ENCODE measurements around the gene P3H2. TPM values are rescaled to one million over a fixed set of nuclear protein-coding genes. Genes with fewer than 3 reads are reported as not detected.

P3H2 gene
- total RNA-seq, 2 donors from 2014 or later: 285 to 322 TPM

GRCh38 chr3:189947068-189947467 is 173.6 kb downstream of the P3H2 start:
- Histone ChIP-seq H3K4me3 (ENCODE audit: low read length) (no peak overlapping the region), H3K4me1 (ENCODE audit: control insufficient read depth, insufficient read depth, low read length) (peaks cover 4% of the 10 kb centered on the region), H3K27ac (ENCODE audit: low read depth, low read length) (no peak overlapping the region), H3K9ac (ENCODE audit: extremely low read depth, low read length, poor library complexity, severe bottlenecking) (no peak overlapping the region), H3K36me3 (ENCODE audit: control insufficient read depth, insufficient read depth, low read length) (no peaks in the 10 kb centered on the region), H3K9me3 (ENCODE audit: control insufficient read depth, low read length) (no peaks in the 10 kb centered on the region), H3K27me3 (ENCODE audit: control insufficient read depth, insufficient read depth, low read length, poor library complexity, severe bottlenecking) (no peaks in the 10 kb centered on the region)
- Mint-ChIP-seq H3K4me3 (no peak overlapping the region), H3K27me3 (ENCODE audit: insufficient read depth) (peaks cover 3% of the 10 kb centered on the region), H3K27ac (no peak overlapping the region), H3K9me3 (no peaks in the 10 kb centered on the region), H3K36me3 (ENCODE audit: low read depth) (no peaks in the 10 kb centered on the region), H3K4me1 (peaks cover 10% of the 10 kb centered on the region)
- WGBS, 2 experiments (ENCODE audit: insufficient coverage in 1 of 2, insufficient read length in 1 of 2): 95% methylated on average over 2 to 4 of the region's 4 CpGs
- no peak for TF ChIP-seq CTCF (conservative IDR thresholded peaks at IDR 0.05)
- DNase-seq: no peak

- DNase-seq: no peak
- H3K27ac ChIP-seq (ENCODE audit: low read depth, low read length): no peak overlapping the region
- peaks cover 18% of the 10 kb centered on the region for H3K4me1 Mint-ChIP-seq
- H3K36me3 Mint-ChIP-seq (ENCODE audit: low read depth): no peaks in the 10 kb centered on the region
- H3K27me3 Mint-ChIP-seq (ENCODE audit: insufficient read depth): peaks cover 3% of the 10 kb centered on the region
- no peak overlapping the region for H3K4me3 ChIP-seq (ENCODE audit: low read length)
- H3K9ac ChIP-seq (ENCODE audit: extremely low read depth, low read length, poor library complexity, severe bottlenecking): no peak overlapping the region
- H3K9me3 ChIP-seq (ENCODE audit: control insufficient read depth, low read length): no peaks in the 10 kb centered on the region
- 95 to 97% methylated on average over 6 of the region's 6 CpGs for WGBS, 2 experiments (ENCODE audit: insufficient coverage in 1 of 2, insufficient read length in 1 of 2)
- no peak for TF ChIP-seq CTCF (conservative IDR thresholded peaks at IDR 0.05)
- H3K4me3 Mint-ChIP-seq: no peak overlapping the region
- no peaks in the 10 kb centered on the region for H3K27me3 ChIP-seq (ENCODE audit: control insufficient read depth, insufficient read depth, low read length, poor library complexity, severe bottlenecking)
- H3K36me3 ChIP-seq (ENCODE audit: control insufficient read depth, insufficient read depth, low read length): no peaks in the 10 kb centered on the region
- H3K9me3 Mint-ChIP-seq: no peaks in the 10 kb centered on the region
- H3K27ac Mint-ChIP-seq: no peak overlapping the region
- peaks cover 7% of the 10 kb centered on the region for H3K4me1 ChIP-seq (ENCODE audit: control insufficient read depth, insufficient read depth, low read length)
Observed at GRCh38 chr3:189945935-189946709, 174.6 kb downstream of the P3H2 start.

- Histone ChIP-seq H3K4me3 (ENCODE audit: low read length) (no peak overlapping the region), H3K27ac (ENCODE audit: low read depth, low read length) (no peak overlapping the region), H3K27me3 (ENCODE audit: control insufficient read depth, insufficient read depth, low read length, poor library complexity, severe bottlenecking) (no peaks in the 10 kb centered on the region), H3K9me3 (ENCODE audit: control insufficient read depth, low read length) (no peaks in the 10 kb centered on the region), H3K9ac (ENCODE audit: extremely low read depth, low read length, poor library complexity, severe bottlenecking) (no peak overlapping the region), H3K36me3 (ENCODE audit: control insufficient read depth, insufficient read depth, low read length) (no peaks in the 10 kb centered on the region), H3K4me1 (ENCODE audit: control insufficient read depth, insufficient read depth, low read length) (peaks cover 7% of the 10 kb centered on the region)
- no peaks in the 10 kb centered on the region for H3K9me3 Mint-ChIP-seq
- no peak overlapping the region for H3K4me3 Mint-ChIP-seq
- WGBS, 2 experiments (ENCODE audit: insufficient coverage in 1 of 2, insufficient read length in 1 of 2): 93 to 95% methylated on average over 13 to 14 of the region's 14 CpGs
- DNase-seq: no peak
- no peak for TF ChIP-seq CTCF (conservative IDR thresholded peaks at IDR 0.05)
- H3K36me3 Mint-ChIP-seq (ENCODE audit: low read depth): no peaks in the 10 kb centered on the region
- no peak overlapping the region for H3K27ac Mint-ChIP-seq
- H3K27me3 Mint-ChIP-seq (ENCODE audit: insufficient read depth): peaks cover 3% of the 10 kb centered on the region
- peaks cover 30% of the 10 kb centered on the region for H3K4me1 Mint-ChIP-seq
Observed at GRCh38 chr3:189944285-189945145, 176.2 kb downstream of the P3H2 start.

Measured in endodermal cell (in vitro differentiated cells).